Hepatic stellate cell (primary cell): ENCODE results near the gene TMF1.
A peak's percentile ranks its signal among the peaks of the same experiment; 100 is the strongest.

Experiments used
- DNase-seq: peaks from one replicate; pipeline ENCODE4 v3.0.0; 2011; ENCODE audit warnings: low spot score

The TMF1 gene

GRCh38 chr3:68984011-68984530 is 68.1 kb downstream of the TMF1 start:
- DNase-seq: no peak

GRCh38 chr3:68977486-68978167 is 74.5 kb downstream of the TMF1 start:
- DNase-seq: no peak

- DNase-seq: no peak
Measured at GRCh38 chr3:68974711-68975110, 77.4 kb downstream of the TMF1 start.

DNA sequence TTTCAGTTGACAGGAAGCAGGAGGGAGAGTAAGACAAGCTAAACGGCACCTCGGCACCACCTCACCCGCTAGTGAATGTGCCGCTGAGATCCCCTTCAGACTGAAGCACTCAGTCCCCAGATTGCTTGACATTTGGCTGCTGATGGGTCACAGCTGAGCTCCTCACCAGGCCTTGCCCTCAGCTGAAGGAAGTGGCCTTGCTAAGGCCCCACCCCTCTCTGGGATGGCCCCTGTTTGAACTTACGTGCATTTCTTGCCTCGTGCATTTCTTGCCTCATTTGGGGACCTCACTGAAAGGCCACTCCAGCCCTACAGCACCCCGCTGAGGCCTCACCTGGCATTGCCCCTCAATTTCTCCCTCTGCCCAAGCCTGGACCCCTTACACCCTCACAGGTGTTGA is 78.5 kb downstream of the TMF1 start:
- no peak for DNase-seq

- peak; percentile 28 for DNase-seq
Measured at GRCh38 chr3:68972358-68972979, 79.7 kb downstream of the TMF1 start.
